Dermis microvascular lymphatic vessel endothelial cell (primary cell): ENCODE results near the gene KCNIP3. TPM values are rescaled to one million over a fixed set of nuclear protein-coding genes. Genes with fewer than 3 reads are reported as not detected.
A peak's percentile ranks its signal among the peaks of the same experiment; 100 is the strongest.
"Not testable (repeated sequence)": the region's sequence is repeated elsewhere in the genome, so short reads cannot be mapped to it uniquely, and the experiment has no call there.

Experiments
- DNase-seq, 2 donors: peaks; one replicate each; pipeline versions ENCODE4 v3.0.0 to v3.0.0-alpha.2; 2010; ENCODE audit warnings: low read depth in 2 of 2
- total RNA-seq: library from RNA; depleted of rRNA; stranded (reverse); fragments of >200 nt; gene quantifications from 2 replicates; pipeline ENCODE4 v1.2.1, GENCODE V29; 2014

The KCNIP3 gene
- total RNA-seq, 1 donor from 2014 or later = 0.13 TPM

GRCh38 chr2:95403204-95403721 is 106.1 kb downstream of the KCNIP3 start:
- peak in 1 of 2 donors; percentile 39 for DNase-seq

GRCh38 chr2:95403824-95404223 is 106.7 kb downstream of the KCNIP3 start:
- DNase-seq = not testable (repeated sequence)

DNA sequence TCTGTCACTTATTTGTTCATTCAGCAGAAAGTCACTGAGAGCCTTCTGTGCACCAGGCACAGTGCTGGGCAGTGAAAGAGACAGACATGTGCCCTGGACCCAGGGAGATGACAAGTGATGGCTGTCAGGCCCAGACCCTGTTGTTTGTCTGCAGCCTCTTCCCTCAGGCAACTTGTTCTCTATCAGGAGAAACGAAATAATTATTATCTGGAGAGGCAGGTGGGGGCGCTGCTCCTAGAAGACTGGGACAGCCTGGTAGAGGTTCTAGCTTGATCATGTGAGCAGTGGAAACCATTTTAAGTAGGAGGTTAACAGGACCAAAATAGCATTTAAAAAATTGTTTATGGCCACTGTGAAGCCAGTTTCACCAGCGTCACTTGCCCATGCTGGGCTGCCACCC is 107.5 kb downstream of the KCNIP3 start:
- DNase-seq = not testable (repeated sequence)

GRCh38 chr2:95411239-95411638 is 114.1 kb downstream of the KCNIP3 start:
- not testable (repeated sequence) for DNase-seq

DNA sequence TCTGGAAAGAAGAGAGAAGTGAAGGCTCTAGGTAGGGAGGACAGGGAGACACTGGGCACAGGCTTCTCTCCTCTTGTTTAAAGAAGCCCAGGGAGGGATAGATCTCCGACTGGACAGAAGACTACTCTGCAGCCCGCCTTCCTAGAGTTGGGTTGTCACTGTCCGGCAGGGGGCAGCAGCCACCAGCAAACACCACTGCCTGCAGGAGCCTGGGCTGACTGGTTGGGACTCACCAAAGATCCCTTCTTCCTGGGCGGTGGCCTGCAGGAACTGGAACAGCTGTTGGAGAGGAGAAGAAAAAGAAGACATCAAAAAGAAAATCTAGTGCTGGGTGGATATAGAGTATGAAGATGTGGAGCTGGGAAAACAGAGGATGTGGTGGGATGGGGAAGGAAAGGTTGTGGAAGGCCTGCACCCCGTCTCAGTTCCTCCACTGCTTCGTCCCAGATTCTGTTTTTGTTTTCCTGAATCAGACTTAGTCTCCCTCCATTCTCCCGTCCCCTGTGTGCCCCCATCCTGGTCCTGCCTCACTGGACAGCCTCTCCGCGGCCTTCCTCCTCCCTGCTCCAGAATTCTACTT is 117.0 kb downstream of the KCNIP3 start:
- DNase-seq = peak; percentile 16 to 63

- DNase-seq = not testable (repeated sequence)
Observed at GRCh38 chr2:95415138-95415537, 118.0 kb downstream of the KCNIP3 start.

- not testable (repeated sequence) for DNase-seq
Observed at GRCh38 chr2:95415561-95415960, 118.4 kb downstream of the KCNIP3 start.

GRCh38 chr2:95427196-95427867 is 130.2 kb downstream of the KCNIP3 start:
- DNase-seq = not testable (repeated sequence)

DNA sequence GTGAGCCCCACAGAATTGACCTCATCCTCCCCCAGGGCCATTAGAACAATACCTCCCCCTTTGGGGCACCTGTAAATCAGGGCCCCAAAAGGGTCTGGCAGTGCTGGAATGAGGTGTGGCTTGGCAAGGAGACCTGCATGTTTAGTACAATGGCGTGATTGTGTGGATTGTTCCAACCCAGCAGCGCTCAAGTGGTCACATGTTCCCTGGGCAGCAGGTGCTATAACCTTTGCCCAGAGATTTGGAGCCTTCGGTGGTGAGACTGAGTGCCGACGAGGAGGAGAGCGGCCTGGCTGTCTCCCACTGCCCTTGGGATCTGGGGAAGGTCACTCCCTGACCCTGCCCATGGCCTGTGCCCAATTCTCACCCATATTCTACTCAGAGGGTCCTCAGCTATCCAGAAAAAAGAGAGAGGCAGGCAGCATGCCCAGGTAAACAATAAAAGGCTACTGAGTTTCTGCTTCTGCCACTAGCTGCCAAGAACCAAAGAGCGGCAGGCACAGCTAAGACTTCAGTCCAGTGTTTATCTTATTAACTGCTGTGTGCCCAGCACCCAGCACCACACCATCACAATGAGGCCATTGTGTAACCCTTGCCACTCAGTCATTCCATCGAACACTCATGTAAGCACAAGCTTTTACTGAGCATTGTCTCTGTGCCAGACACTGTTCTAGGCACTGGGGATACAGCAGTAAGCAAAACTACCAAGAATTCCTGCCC is 132.8 kb downstream of the KCNIP3 start:
- DNase-seq = not testable (repeated sequence)

- not testable (repeated sequence) for DNase-seq
Observed at GRCh38 chr2:95433373-95433772, 136.2 kb downstream of the KCNIP3 start.

DNA sequence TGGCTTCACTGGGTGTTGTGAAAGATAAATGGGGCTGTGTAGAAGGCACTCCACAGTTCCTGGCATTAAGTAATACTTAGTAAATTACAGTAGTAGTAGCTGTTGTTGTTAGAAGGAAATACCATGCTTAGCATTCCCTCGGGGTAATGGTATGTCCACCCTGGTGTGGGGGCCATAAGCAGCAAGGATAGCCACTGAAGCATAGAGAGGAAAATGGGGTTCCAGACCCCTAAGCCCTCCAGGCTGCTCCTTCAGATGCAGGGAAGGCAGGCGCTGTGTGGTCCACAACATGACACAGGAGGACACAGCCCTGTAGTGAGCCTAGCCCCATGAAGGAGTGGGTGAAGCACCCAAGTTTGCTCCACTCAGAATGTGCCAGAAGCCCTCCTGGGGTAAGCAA is 136.8 kb downstream of the KCNIP3 start:
- DNase-seq = not testable (repeated sequence)

DNA sequence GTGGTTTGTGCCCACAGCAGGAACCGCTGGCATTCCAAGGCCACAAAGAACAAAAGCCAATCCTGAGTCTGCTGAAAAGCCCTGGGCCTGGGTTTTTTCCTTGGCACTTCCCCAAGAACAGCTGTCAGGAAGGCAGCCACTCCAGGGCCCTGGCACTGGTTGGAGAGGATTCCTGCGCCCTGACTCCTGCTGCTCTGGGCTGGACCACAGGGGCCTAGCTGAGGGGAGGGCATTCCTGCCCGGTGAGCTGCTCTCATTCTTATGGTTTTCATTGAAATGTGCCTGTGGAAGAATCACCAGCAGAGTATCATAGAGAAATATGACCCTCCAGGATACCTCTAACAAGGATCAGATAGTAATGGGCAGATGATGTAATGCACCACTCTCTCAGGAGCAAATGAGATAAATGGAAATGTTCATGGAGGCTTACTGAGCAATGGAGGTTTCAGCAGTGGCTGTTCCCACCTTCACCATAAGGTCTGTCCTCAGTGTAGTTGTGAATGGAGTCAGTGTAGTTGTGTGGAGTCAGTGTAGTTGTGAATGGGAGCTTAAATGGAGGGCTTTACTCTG is 137.4 kb downstream of the KCNIP3 start:
- not testable (repeated sequence) for DNase-seq

GRCh38 chr2:95435162-95435871 is 138.2 kb downstream of the KCNIP3 start:
- not testable (repeated sequence) for DNase-seq

Other genes starting within 250 kb of the KCNIP3 start
- 35.4 and 36.3 TPM in 2 replicates for gene MRPS5, start 175.5 kb upstream of the KCNIP3 start, total RNA-seq
- gene ZNF514, start 137.5 kb upstream of the KCNIP3 start, total RNA-seq = 6.3 and 9.1 TPM in 2 replicates
- 5.3 and 8.1 TPM in 2 replicates for gene ZNF2, start 131.5 kb upstream of the KCNIP3 start, total RNA-seq
- 3.6 and 4.9 TPM in 2 replicates for gene ZNF892, start 89.8 kb upstream of the KCNIP3 start, total RNA-seq
- gene PROM2, start 22.9 kb upstream of the KCNIP3 start, total RNA-seq = under 0.01 and 0.13 TPM in 2 replicates
- gene FAHD2A, start 105.4 kb downstream of the KCNIP3 start, total RNA-seq = 26.4 and 27.3 TPM in 2 replicates
- not detected in 2 replicates for gene TRIM43B, start 187.4 kb downstream of the KCNIP3 start, total RNA-seq